K562 (cell line): ENCODE results near the gene NEDD4L. TPM values are rescaled to one million over a fixed set of nuclear protein-coding genes. Genes with fewer than 3 reads are reported as not detected.
A peak's percentile ranks its signal among the peaks of the same experiment; 100 is the strongest.

ENCODE experiments used
- ARNT ChIP-seq, 2 experiments: fragments of 450-650 bp; IDR thresholded peaks; 2 replicates each; pipeline ENCODE4 v1.6.1; 2016; ENCODE audit warnings: mild to moderate bottlenecking in 1 of 2
- CEBPZ ChIP-seq: fragments of 150-350 bp; IDR thresholded peaks from 2 replicates; pipeline ENCODE4 v1.6.1; 2014; ENCODE audit warnings: low read depth, mild to moderate bottlenecking, low read length, borderline replicate concordance
- COPS2 ChIP-seq: fragments of 450-650 bp; conservative IDR thresholded peaks from 2 replicates; pipeline ENCODE4 v1.6.1; 2016; ENCODE audit warnings: mild to moderate bottlenecking, moderate library complexity
- CTBP1 ChIP-seq: fragments of 450-650 bp; IDR thresholded peaks from 2 replicates; pipeline ENCODE4 v1.6.1; 2016; ENCODE audit warnings: borderline replicate concordance
- E2F5 ChIP-seq: sonication (generic); formaldehyde crosslinking; IDR thresholded peaks from 2 replicates; pipeline ENCODE4 v1.8.0; 2022; ENCODE audit warnings: mild to moderate bottlenecking, missing genetic modification reagents
- GATA2 ChIP-seq: sonication (generic); formaldehyde crosslinking; IDR thresholded peaks from 2 replicates; pipeline ENCODE4 v1.4.0; 2020; ENCODE audit warnings: mild to moderate bottlenecking, missing genetic modification reagents
- GTF2F1 ChIP-seq: IDR thresholded peaks from 2 replicates; pipeline ENCODE4 v1.6.1; 2011; ENCODE audit warnings: low read depth, low read length, improper control_type of control experiment
- HDAC6 ChIP-seq: IDR thresholded peaks from 2 replicates; pipeline ENCODE4 v1.6.1; 2012; ENCODE audit warnings: low read depth, mild to moderate bottlenecking, control low read depth, inconsistent platforms, low read length, moderate library complexity
- KDM4B ChIP-seq, 2 experiments: fragments of 450-650 bp in 1 of 2; sonication (generic) in 1 of 2; IDR thresholded peaks; 2 replicates each; pipeline ENCODE4 v1.6.1; 2016 to 2017; ENCODE audit warnings: borderline replicate concordance in 2 of 2, antibody characterized with exemption in 1 of 2, low read depth in 1 of 2, mild to moderate bottlenecking in 1 of 2
- LARP7 ChIP-seq: fragments of 450-650 bp; IDR thresholded peaks from 2 replicates; pipeline ENCODE4 v1.6.1; 2016
- NELFE ChIP-seq: IDR thresholded peaks from 2 replicates; pipeline ENCODE4 v1.6.1; 2011; ENCODE audit warnings: mild to moderate bottlenecking; ENCODE audit not compliant: insufficient read depth, insufficient read length
- NONO ChIP-seq, 2 experiments: fragments of 200-400 bp in 1 of 2; fragments of 450-650 bp in 1 of 2; formaldehyde crosslinking in 1 of 2; IDR thresholded peaks; 2 replicates each; pipeline ENCODE4 v1.6.1; 2017; ENCODE audit warnings: low read depth in 2 of 2, mild to moderate bottlenecking in 2 of 2, moderate library complexity in 2 of 2, low read length in 1 of 2
- PHF21A ChIP-seq: fragments of 450-650 bp; IDR thresholded peaks from 2 replicates; pipeline ENCODE4 v1.6.1; 2017; ENCODE audit warnings: low read depth, borderline replicate concordance
- RBM34 ChIP-seq: fragments of 200-400 bp; formaldehyde crosslinking; IDR thresholded peaks from 2 replicates; pipeline ENCODE4 v1.6.1; 2018; ENCODE audit warnings: low read length, borderline replicate concordance; ENCODE audit not compliant: insufficient read depth
- SMARCC2 ChIP-seq: fragments of 450-650 bp; IDR thresholded peaks from 2 replicates; pipeline ENCODE4 v1.6.1; 2017; ENCODE audit warnings: antibody characterized with exemption, moderate library complexity, mild to moderate bottlenecking, low read depth
- SRSF9 ChIP-seq: fragments of 200-400 bp; formaldehyde crosslinking; IDR thresholded peaks from 2 replicates; pipeline ENCODE4 v1.6.1; 2017; ENCODE audit warnings: low read depth, low read length, borderline replicate concordance
- TAL1 ChIP-seq: fragments of 450-650 bp; IDR thresholded peaks from 2 replicates; pipeline ENCODE4 v1.6.1; 2016; ENCODE audit warnings: mild to moderate bottlenecking
- TEAD2 ChIP-seq: fragments of 450-650 bp; IDR thresholded peaks from 2 replicates; pipeline ENCODE4 v1.6.1; 2016; ENCODE audit warnings: missing genetic modification characterization, control low read depth, missing compliant biosample characterization
- ZMIZ1 ChIP-seq, 2 experiments: fragments of 150-350 bp in 1 of 2; IDR thresholded peaks; 2 replicates each; pipeline ENCODE4 v1.6.1; 2012 to 2016; ENCODE audit warnings: low read depth in 2 of 2, low read length in 2 of 2, mild to moderate bottlenecking in 1 of 2, moderate library complexity in 1 of 2
- ZNF507 ChIP-seq: conservative IDR thresholded peaks from 2 replicates; pipeline ENCODE4 v1.6.1; 2017; ENCODE audit warnings: missing genetic modification characterization, missing compliant biosample characterization
- polyA plus RNA-seq, 8 experiments: library from polyadenylated mRNA; depleted of rRNA in 4 of 8; stranded (reverse) in 5 of 8; unstranded in 3 of 8; fragments of >200 nt; fragmentation: Nextera tagmentation in 2 of 8; fragmentation: Illumina TruSeq in 1 of 8; extraction: Ambion mirVana in 2 of 8; extraction: Trizol in 1 of 8; gene quantifications; 2 replicates each; pipeline versions ENCODE4 v1.2.1 to v1.2.3, GENCODE V29; 2011 to 2014; ENCODE audit warnings: inconsistent platforms in 1 of 8, missing spikeins in 1 of 8
- total RNA-seq, 7 experiments: library from RNA; depleted of rRNA in 6 of 7; stranded (reverse); fragments of >200 nt in 6 of 7; fragmentation: Illumina TruSeq in 2 of 7; extraction: Trizol in 2 of 7; gene quantifications; 2 replicates each; pipeline versions ENCODE4 v1.2.1 to v1.2.3, GENCODE V29; 2011 to 2021; ENCODE audit warnings: low replicate concordance in 1 of 7

The NEDD4L gene
- total and polyA plus RNA-seq, 9 of the 15 experiments (the other 6 are each of a cell fraction or from before 2014, with no cell fraction given) = 8.1 to 33.4 (median 19.9) TPM

- TF ChIP-seq GTF2F1 (no peak), HDAC6 (no peak), SRSF9 (no peak), ARNT (IDR thresholded peaks at IDR 0.05) (no peak), KDM4B (IDR thresholded peaks at IDR 0.05; ENCODE audit: borderline replicate concordance in 2 of 2, low read depth in 1 of 2) (no peak), TEAD2 (no peak), CTBP1 (no peak), CEBPZ (no peak), COPS2 (no peak), PHF21A (no peak), E2F5 (no peak), SMARCC2 (no peak), RBM34 (no peak), TAL1 (peak; percentile 48), GATA2 (CRISPR knock-in tag) (no peak), ZNF507 (tag) (no peak), NONO (IDR thresholded peaks at IDR 0.05; ENCODE audit: low read depth in 2 of 2, low read length in 1 of 2) (no peak), LARP7 (no peak), NELFE (no peak), ZMIZ1 (IDR thresholded peaks at IDR 0.05; ENCODE audit: low read depth in 2 of 2, low read length in 2 of 2) (0 out of 4 replicates have a peak, but pooled peaks of 1 of the 2 experiments have one; percentile 59)
Measured at GRCh38 chr18:58087928-58088690, 44.1 kb downstream of the NEDD4L start (continued).
